HEK293 (cell line): ENCODE data around the gene FNDC3A.

Source experiments
- GLIS1 ChIP-seq: fragments of 450-650 bp; formaldehyde crosslinking; IDR thresholded peaks from 2 replicates; pipeline ENCODE4 v1.5.1; 2016; ENCODE audit warnings: missing biosample characterization, missing genetic modification characterization
- PRDM4 ChIP-seq: fragments of 450-650 bp; formaldehyde crosslinking; IDR thresholded peaks from 2 replicates; pipeline ENCODE4 v1.5.1; 2017; ENCODE audit warnings: missing biosample characterization, missing genetic modification characterization
- PRDM6 ChIP-seq: fragments of 450-650 bp; formaldehyde crosslinking; IDR thresholded peaks from 2 replicates; pipeline ENCODE4 v1.5.1; 2017; ENCODE audit warnings: missing biosample characterization, missing genetic modification characterization
- SETDB1 ChIP-seq: IDR thresholded peaks from one replicate; pipeline ENCODE4 v1.6.1; 2017; ENCODE audit warnings: mild to moderate bottlenecking, low read length, moderate library complexity, mixed read lengths; ENCODE audit not compliant: insufficient read length
- ZBTB11 ChIP-seq: fragments of 450-650 bp; formaldehyde crosslinking; conservative IDR thresholded peaks from 2 replicates; pipeline ENCODE4 v1.5.1; 2016; ENCODE audit warnings: low read depth, missing biosample characterization, missing genetic modification characterization
- ZBTB17 ChIP-seq: fragments of 450-650 bp; formaldehyde crosslinking; IDR thresholded peaks from 2 replicates; pipeline ENCODE4 v1.5.1; 2016; ENCODE audit warnings: missing biosample characterization, missing genetic modification characterization
- ZBTB48 ChIP-seq: fragments of 450-650 bp; formaldehyde crosslinking; IDR thresholded peaks from 2 replicates; pipeline ENCODE4 v1.5.1; 2016; ENCODE audit warnings: missing biosample characterization, missing genetic modification characterization
- ZBTB8A ChIP-seq: fragments of 450-650 bp; formaldehyde crosslinking; IDR thresholded peaks from 2 replicates; pipeline ENCODE4 v1.5.1; 2016; ENCODE audit warnings: missing biosample characterization, missing genetic modification characterization
- ZNF121 ChIP-seq: fragments of 450-650 bp; formaldehyde crosslinking; IDR thresholded peaks from 2 replicates; pipeline ENCODE4 v1.5.1; 2016; ENCODE audit warnings: missing biosample characterization, missing genetic modification characterization
- ZNF146 ChIP-seq: fragments of 450-650 bp; formaldehyde crosslinking; IDR thresholded peaks from 2 replicates; pipeline ENCODE4 v1.5.1; 2016; ENCODE audit warnings: missing biosample characterization, missing genetic modification characterization
- ZNF148 ChIP-seq: fragments of 450-650 bp; formaldehyde crosslinking; IDR thresholded peaks from 2 replicates; pipeline ENCODE4 v1.5.0; 2017; ENCODE audit warnings: missing biosample characterization, missing genetic modification characterization, borderline replicate concordance
- ZNF19 ChIP-seq: fragments of 450-650 bp; formaldehyde crosslinking; IDR thresholded peaks from 2 replicates; pipeline ENCODE4; 2016; ENCODE audit warnings: missing biosample characterization, missing genetic modification characterization, low read depth
- ZNF311 ChIP-seq: fragments of 450-650 bp; formaldehyde crosslinking; IDR thresholded peaks from 2 replicates; pipeline ENCODE4 v1.5.1; 2017; ENCODE audit warnings: missing biosample characterization, missing genetic modification characterization, borderline replicate concordance
- ZNF621 ChIP-seq: fragments of 450-650 bp; formaldehyde crosslinking; IDR thresholded peaks from 2 replicates; pipeline ENCODE4 v1.5.1; 2017; ENCODE audit warnings: missing biosample characterization, missing genetic modification characterization
- ZNF692 ChIP-seq: fragments of 450-650 bp; formaldehyde crosslinking; IDR thresholded peaks from 2 replicates; pipeline ENCODE4 v1.5.1; 2016; ENCODE audit warnings: missing biosample characterization, missing genetic modification characterization
- TF ChIP-seq, protein P1 (sequence below): fragments of 450-650 bp; formaldehyde crosslinking; IDR thresholded peaks from 2 replicates; pipeline ENCODE4 v1.5.1; 2017; ENCODE audit warnings: missing biosample characterization, missing genetic modification characterization
- TF ChIP-seq, protein P2 (sequence below): fragments of 450-650 bp; formaldehyde crosslinking; IDR thresholded peaks from 2 replicates; pipeline ENCODE4 v1.5.1; 2016; ENCODE audit warnings: missing biosample characterization, missing genetic modification characterization, borderline replicate concordance

The FNDC3A gene

GRCh38 chr13:48976576-48977285 is 1.0 kb downstream of the FNDC3A start (continued):
- TF ChIP-seq GLIS1 (tag by site-specific recombination): peak; percentile 16; the same call in 1 of the 2 replicates
- TF ChIP-seq, protein P1, sequence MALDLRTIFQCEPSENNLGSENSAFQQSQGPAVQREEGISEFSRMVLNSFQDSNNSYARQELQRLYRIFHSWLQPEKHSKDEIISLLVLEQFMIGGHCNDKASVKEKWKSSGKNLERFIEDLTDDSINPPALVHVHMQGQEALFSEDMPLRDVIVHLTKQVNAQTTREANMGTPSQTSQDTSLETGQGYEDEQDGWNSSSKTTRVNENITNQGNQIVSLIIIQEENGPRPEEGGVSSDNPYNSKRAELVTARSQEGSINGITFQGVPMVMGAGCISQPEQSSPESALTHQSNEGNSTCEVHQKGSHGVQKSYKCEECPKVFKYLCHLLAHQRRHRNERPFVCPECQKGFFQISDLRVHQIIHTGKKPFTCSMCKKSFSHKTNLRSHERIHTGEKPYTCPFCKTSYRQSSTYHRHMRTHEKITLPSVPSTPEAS: no peak
- no peak for TF ChIP-seq ZNF121 (tag by site-specific recombination)
- TF ChIP-seq PRDM6 (tag by site-specific recombination): peak; percentile 62; the same call in 1 of the 2 replicates
- TF ChIP-seq ZNF311 (tag by site-specific recombination): no peak
- no peak for TF ChIP-seq ZNF146 (tag by site-specific recombination)
- no peak for TF ChIP-seq ZNF621 (tag by site-specific recombination)
- TF ChIP-seq ZNF19 (tag by site-specific recombination): no peak
- TF ChIP-seq SETDB1: no peak
- no peak for TF ChIP-seq ZNF148 (tag by site-specific recombination)
- TF ChIP-seq ZBTB8A: no peak
- TF ChIP-seq, protein P2, sequence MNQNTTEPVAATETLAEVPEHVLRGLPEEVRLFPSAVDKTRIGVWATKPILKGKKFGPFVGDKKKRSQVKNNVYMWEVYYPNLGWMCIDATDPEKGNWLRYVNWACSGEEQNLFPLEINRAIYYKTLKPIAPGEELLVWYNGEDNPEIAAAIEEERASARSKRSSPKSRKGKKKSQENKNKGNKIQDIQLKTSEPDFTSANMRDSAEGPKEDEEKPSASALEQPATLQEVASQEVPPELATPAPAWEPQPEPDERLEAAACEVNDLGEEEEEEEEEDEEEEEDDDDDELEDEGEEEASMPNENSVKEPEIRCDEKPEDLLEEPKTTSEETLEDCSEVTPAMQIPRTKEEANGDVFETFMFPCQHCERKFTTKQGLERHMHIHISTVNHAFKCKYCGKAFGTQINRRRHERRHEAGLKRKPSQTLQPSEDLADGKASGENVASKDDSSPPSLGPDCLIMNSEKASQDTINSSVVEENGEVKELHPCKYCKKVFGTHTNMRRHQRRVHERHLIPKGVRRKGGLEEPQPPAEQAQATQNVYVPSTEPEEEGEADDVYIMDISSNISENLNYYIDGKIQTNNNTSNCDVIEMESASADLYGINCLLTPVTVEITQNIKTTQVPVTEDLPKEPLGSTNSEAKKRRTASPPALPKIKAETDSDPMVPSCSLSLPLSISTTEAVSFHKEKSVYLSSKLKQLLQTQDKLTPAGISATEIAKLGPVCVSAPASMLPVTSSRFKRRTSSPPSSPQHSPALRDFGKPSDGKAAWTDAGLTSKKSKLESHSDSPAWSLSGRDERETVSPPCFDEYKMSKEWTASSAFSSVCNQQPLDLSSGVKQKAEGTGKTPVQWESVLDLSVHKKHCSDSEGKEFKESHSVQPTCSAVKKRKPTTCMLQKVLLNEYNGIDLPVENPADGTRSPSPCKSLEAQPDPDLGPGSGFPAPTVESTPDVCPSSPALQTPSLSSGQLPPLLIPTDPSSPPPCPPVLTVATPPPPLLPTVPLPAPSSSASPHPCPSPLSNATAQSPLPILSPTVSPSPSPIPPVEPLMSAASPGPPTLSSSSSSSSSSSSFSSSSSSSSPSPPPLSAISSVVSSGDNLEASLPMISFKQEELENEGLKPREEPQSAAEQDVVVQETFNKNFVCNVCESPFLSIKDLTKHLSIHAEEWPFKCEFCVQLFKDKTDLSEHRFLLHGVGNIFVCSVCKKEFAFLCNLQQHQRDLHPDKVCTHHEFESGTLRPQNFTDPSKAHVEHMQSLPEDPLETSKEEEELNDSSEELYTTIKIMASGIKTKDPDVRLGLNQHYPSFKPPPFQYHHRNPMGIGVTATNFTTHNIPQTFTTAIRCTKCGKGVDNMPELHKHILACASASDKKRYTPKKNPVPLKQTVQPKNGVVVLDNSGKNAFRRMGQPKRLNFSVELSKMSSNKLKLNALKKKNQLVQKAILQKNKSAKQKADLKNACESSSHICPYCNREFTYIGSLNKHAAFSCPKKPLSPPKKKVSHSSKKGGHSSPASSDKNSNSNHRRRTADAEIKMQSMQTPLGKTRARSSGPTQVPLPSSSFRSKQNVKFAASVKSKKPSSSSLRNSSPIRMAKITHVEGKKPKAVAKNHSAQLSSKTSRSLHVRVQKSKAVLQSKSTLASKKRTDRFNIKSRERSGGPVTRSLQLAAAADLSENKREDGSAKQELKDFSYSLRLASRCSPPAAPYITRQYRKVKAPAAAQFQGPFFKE: no peak
- TF ChIP-seq PRDM4 (tag by site-specific recombination): no peak
- peak; percentile 81 for TF ChIP-seq ZBTB17 (tag by site-specific recombination)
- TF ChIP-seq ZBTB11 (tag by site-specific recombination): no peak
- TF ChIP-seq ZNF692 (tag by site-specific recombination): no peak; the same call in 1 of the 2 replicates
- TF ChIP-seq ZBTB48: no peak
